Fibroblast of the aortic adventitia (primary cell): ENCODE measurements around the gene GPR157. TPM values are rescaled to one million over a fixed set of nuclear protein-coding genes. Genes with fewer than 3 reads are reported as not detected.
A peak's percentile ranks its signal among the peaks of the same experiment; 100 is the strongest.

Experiments used
- DNase-seq: peaks from one replicate; pipeline ENCODE4 v3.0.0-alpha.2; 2010; ENCODE audit warnings: low read depth
- H3K4me3 ChIP-seq: 2 replicates; pipeline ENCODE4 v1.5.1; 2011; ENCODE audit warnings: low read depth, mild to moderate bottlenecking, control low read depth, low read length, moderate library complexity
- total RNA-seq: library from RNA; depleted of rRNA; stranded (reverse); fragments of >200 nt; gene quantifications from 2 replicates; pipeline ENCODE4 v1.2.3, GENCODE V29; 2012; ENCODE audit warnings: low replicate concordance
- TF ChIP-seq, protein P1 (sequence below): IDR thresholded peaks from 2 replicates; pipeline ENCODE4 v1.5.1; 2011; ENCODE audit warnings: mild to moderate bottlenecking, low read length, control low read depth, inconsistent platforms; ENCODE audit not compliant: insufficient read depth

GPR157 gene
- total RNA-seq, 1 donor: 1.6 TPM

DNA sequence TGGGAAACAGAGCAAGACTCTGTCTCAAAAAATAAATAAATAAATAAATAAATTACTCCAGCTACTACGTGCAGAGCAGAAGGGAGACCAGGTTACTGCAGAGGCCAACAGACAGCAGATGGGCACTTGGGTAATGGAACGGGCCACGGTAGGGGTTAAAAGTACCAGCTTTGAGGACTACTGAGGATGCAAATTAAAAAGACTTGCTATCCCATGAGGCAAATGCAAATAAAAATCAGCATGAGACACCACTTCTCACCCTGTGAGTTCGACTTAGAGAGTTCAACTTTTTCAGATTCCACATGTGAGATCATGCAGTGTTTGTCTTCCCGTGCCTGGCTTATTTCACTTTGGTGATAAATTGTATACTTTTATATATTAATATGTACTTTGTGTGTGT lies 66.1 kb downstream of the GPR157 start:
- TF ChIP-seq, protein P1, sequence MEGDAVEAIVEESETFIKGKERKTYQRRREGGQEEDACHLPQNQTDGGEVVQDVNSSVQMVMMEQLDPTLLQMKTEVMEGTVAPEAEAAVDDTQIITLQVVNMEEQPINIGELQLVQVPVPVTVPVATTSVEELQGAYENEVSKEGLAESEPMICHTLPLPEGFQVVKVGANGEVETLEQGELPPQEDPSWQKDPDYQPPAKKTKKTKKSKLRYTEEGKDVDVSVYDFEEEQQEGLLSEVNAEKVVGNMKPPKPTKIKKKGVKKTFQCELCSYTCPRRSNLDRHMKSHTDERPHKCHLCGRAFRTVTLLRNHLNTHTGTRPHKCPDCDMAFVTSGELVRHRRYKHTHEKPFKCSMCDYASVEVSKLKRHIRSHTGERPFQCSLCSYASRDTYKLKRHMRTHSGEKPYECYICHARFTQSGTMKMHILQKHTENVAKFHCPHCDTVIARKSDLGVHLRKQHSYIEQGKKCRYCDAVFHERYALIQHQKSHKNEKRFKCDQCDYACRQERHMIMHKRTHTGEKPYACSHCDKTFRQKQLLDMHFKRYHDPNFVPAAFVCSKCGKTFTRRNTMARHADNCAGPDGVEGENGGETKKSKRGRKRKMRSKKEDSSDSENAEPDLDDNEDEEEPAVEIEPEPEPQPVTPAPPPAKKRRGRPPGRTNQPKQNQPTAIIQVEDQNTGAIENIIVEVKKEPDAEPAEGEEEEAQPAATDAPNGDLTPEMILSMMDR: no peak
- DNase-seq: no peak
- no peak overlapping the region for H3K4me3 ChIP-seq

DNA sequence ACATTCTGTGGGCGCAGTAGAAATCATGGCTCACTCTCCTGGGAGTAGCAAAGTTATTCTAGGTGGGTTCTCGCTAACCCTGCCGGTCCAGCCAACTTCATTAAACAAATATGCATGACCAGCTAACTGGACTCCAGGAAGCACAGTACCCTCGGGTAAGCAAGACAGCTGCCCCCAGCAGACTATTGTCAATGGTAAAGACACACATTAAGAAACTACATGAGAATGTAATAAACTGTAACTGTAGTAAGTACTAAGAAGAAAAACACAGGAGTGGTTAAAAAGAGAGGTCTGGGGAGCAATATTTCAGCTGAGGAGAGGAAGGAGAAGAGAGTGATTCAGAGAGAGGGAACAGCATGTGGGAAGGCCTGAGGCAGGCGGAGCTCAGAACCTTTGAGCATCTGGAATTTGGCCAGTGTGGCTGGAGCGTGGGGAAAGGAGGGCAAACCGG lies 66.9 kb downstream of the GPR157 start:
- no peak for DNase-seq
- no peak overlapping the region for H3K4me3 ChIP-seq
- TF ChIP-seq, protein P1: no peak

DNA sequence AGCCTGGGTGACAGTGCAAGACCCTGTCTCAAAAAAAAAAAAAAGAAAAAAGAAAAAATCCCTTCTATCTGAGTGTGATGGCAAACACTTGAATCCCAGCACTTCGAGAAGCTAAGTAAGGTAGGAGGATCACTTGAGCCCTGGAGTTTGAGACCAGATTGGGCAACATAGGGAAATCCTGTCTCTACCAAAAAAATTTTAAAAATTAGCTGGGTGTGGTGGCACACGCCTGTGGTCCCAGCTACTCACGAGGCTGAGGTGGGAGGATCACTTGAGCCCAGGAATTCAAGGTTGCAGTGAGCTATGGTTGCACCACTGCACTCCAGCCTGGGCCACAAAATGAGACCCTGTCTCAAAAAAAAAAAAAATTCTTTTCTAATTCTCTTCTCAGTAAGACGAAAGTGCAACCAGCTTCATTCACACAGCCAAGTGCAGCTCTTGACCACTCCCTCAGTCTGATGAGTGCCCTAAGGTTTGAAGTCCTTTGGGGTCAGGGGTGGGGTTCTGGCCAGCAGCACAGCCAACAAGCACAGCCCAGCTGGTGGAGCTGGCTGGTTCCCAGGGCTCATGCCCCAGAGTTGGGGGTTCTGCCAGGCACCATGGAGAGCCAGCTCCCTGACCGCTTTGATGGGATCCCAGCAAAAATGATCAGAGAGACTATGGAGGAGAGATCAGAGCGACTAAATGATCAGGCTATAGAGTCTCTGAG lies 67.5 kb downstream of the GPR157 start:
- DNase-seq: peak; percentile 25
- TF ChIP-seq, protein P1: no peak
- H3K4me3 ChIP-seq: no peak overlapping the region

DNA sequence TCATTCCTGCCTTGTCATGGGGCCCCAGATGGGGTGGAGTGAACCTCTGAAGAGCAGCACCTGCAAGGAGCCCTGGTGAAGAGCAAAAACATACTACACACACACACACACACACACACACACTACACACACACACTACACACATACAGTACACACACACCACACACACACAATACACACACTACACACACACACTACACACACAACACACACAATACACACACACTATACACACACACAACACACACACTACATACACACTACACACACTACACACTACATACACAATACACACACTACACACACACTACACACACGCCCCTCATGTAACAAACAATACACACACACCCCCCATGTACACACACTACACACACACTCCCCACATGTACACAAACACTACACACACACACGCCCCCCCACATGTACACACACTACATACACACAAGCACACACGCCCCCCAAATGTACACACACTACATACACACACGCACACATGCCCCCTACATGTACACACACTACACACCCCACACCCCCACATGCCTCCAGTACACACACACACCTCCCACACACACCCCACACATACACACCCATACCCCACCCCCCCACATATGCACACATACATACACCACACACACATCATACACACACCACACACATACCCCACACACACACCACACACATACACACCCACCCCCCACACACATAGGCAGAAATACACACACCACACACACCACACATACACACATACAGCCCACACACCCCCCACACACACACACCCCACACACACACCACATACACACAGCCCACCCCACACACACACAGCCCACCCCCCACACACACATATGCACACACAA lies 68.8 kb downstream of the GPR157 start:
- H3K4me3 ChIP-seq: no peak overlapping the region
- no peak for DNase-seq
- TF ChIP-seq, protein P1: no peak

DNA sequence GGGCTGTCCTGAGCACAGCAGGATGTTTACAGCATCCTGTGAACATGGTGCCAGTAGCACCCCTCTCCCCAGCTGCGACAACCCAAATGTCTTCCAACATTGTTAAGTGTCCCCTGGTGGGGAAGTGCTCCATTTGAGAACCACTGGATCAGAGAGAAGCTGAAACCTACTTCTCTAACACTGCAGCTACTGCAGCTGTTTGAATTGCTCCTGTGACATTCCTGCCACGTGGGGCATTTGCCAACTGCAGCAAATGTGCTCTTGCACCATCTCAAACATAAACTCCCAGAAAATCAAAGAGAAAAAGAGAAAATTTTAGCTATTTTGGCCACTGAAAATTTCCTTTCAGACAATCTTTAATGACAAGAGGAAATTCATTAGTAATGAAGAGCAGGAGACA lies 70.4 kb downstream of the GPR157 start:
- TF ChIP-seq, protein P1: peak; percentile 45
- peak; percentile 23 for DNase-seq
- no peak overlapping the region for H3K4me3 ChIP-seq

DNA sequence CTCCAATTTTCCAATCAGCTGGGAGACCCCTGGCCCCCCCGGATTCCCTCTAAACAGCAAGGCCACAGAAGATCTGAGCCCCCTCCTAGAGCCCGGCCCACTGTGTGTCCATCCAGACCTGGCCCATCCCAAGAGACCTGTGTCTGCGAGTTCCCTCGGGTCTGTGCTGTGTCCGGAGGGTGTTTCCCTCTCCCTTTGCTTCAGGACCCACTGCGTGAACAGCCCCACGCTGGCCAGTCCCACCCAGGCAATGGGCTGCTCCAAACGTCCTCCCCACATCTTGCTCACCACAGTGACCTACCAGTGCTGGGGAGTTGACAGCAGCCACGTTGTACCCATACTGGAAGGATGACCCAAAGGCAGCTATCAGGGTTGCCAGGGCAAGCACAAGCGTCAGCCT lies 71.1 kb downstream of the GPR157 start:
- no peak overlapping the region for H3K4me3 ChIP-seq
- TF ChIP-seq, protein P1: no peak

More for the DNA sequence above, 71.1 kb downstream of the GPR157 start:
- no peak for DNase-seq
